COLO668 (cell line): ENCODE results near the gene OSBPL8.
"Not testable (repeated sequence)": the region's sequence is repeated elsewhere in the genome, so short reads cannot be mapped to it uniquely, and the experiment has no call there.

Experiments
- DNase-seq: peaks from one replicate; lab custom pipeline; 2025; ENCODE audit not compliant: unreplicated experiment; lab: John Stamatoyannopoulos, UW

Gene OSBPL8

GRCh38 chr12:76531056-76531455 is 28.5 kb downstream of the OSBPL8 start:
- no peak for DNase-seq

GRCh38 chr12:76530516-76530915 is 29.1 kb downstream of the OSBPL8 start:
- DNase-seq = no peak

- no peak for DNase-seq
Measured at GRCh38 chr12:76529226-76529918, 30.2 kb downstream of the OSBPL8 start.

- no peak for DNase-seq
Measured at GRCh38 chr12:76523408-76523807, 36.2 kb downstream of the OSBPL8 start.

GRCh38 chr12:76520348-76520747 is 39.2 kb downstream of the OSBPL8 start:
- DNase-seq = no peak

- DNase-seq = no peak
Measured at GRCh38 chr12:76519538-76519937, 40.0 kb downstream of the OSBPL8 start.

- no peak for DNase-seq
Measured at GRCh38 chr12:76518699-76519098, 40.9 kb downstream of the OSBPL8 start.

GRCh38 chr12:76515271-76515670 is 44.3 kb downstream of the OSBPL8 start:
- no peak for DNase-seq

- not testable (repeated sequence) for DNase-seq
Measured at GRCh38 chr12:76511116-76511716, 48.4 kb downstream of the OSBPL8 start.

- no peak for DNase-seq
Measured at GRCh38 chr12:76508128-76508980, 51.2 kb downstream of the OSBPL8 start.

GRCh38 chr12:76506149-76506548 is 53.4 kb downstream of the OSBPL8 start:
- no peak for DNase-seq

GRCh38 chr12:76505050-76505449 is 54.5 kb downstream of the OSBPL8 start:
- DNase-seq = no peak

- no peak for DNase-seq
Measured at GRCh38 chr12:76504606-76505005, 55.0 kb downstream of the OSBPL8 start.

- DNase-seq = no peak
Measured at GRCh38 chr12:76503957-76504356, 55.6 kb downstream of the OSBPL8 start.

- DNase-seq = no peak
Measured at GRCh38 chr12:76501390-76501789, 58.2 kb downstream of the OSBPL8 start.

GRCh38 chr12:76499136-76499535 is 60.4 kb downstream of the OSBPL8 start:
- DNase-seq = not testable (repeated sequence)

GRCh38 chr12:76495556-76495955 is 64.0 kb downstream of the OSBPL8 start:
- no peak for DNase-seq

- no peak for DNase-seq
Measured at GRCh38 chr12:76491292-76491691, 68.3 kb downstream of the OSBPL8 start.

- DNase-seq = no peak
Measured at GRCh38 chr12:76490763-76491162, 68.8 kb downstream of the OSBPL8 start.

- no peak for DNase-seq
Measured at GRCh38 chr12:76489737-76490136, 69.8 kb downstream of the OSBPL8 start.

GRCh38 chr12:76486011-76486410 is 73.6 kb downstream of the OSBPL8 start:
- DNase-seq = no peak

GRCh38 chr12:76480796-76481195 is 78.8 kb downstream of the OSBPL8 start:
- DNase-seq = no peak
